ENCODE measurements around the gene DNAAF2.
"Not testable (repeated sequence)": the region's sequence is repeated elsewhere in the genome, so short reads cannot be mapped to it uniquely, and the experiment has no call there.

DNAAF2 gene

GRCh38 chr14:49585803-49586672 lies 49.0 kb downstream of the DNAAF2 start, which contains the start of gene RPS29:
Gene RPS29 (minus strand): TSS chr14:49586380. CDS start chr14:49586346, 34 bp downstream.
- DNase-seq (ENCODE audit: low read depth in 1 of 2, low spot score in 1 of 2) = peak; percentile 96 to 99
- TF ChIP-seq GABPA (IDR thresholded peaks at IDR 0.05; ENCODE audit: low read depth) = no peak
- no peak for TF ChIP-seq SPI1 (IDR thresholded peaks at IDR 0.05; ENCODE audit: borderline replicate concordance, low read depth)
- TF ChIP-seq POLR2AphosphoS5 (IDR thresholded peaks at IDR 0.05; ENCODE audit: low read depth) = peak; percentile 97
- peak; percentile 77 for TF ChIP-seq REST (IDR thresholded peaks at IDR 0.05; ENCODE audit: insufficient replicate concordance, low read depth)
- H3K27me3 ChIP-seq (ENCODE audit: insufficient read depth, poor library complexity, severe bottlenecking) = no peaks in the 10 kb centered on the region
- H3K27ac ChIP-seq (replicated peaks) = peak within 1 kb of the TSS; percentile 93
- peak within 1 kb of the TSS; percentile 72 for H3K4me3 ChIP-seq (replicated peaks; ENCODE audit: insufficient read depth, low read length)

GRCh38 chr14:49584981-49585640 lies 49.9 kb downstream of the DNAAF2 start:
- not testable (repeated sequence) for DNase-seq (ENCODE audit: low read depth in 1 of 2, low spot score in 1 of 2); H3K27me3 ChIP-seq (ENCODE audit: insufficient read depth, poor library complexity, severe bottlenecking)
- peak overlapping the region; percentile 93 for H3K27ac ChIP-seq (replicated peaks)
- peak overlapping the region; percentile 72 for H3K4me3 ChIP-seq (replicated peaks; ENCODE audit: insufficient read depth, low read length)

- H3K27ac ChIP-seq (replicated peaks) = peak overlapping the region; percentile 93
- peak overlapping the region; percentile 72 for H3K4me3 ChIP-seq (replicated peaks; ENCODE audit: insufficient read depth, low read length)
- TF ChIP-seq REST (IDR thresholded peaks at IDR 0.05; ENCODE audit: insufficient replicate concordance, low read depth) (peak; percentile 2), CTCF (IDR thresholded peaks at IDR 0.05; ENCODE audit: insufficient read depth, low read length) (no peak), GABPA (IDR thresholded peaks at IDR 0.05; ENCODE audit: low read depth) (no peak), POLR2AphosphoS5 (IDR thresholded peaks at IDR 0.05; ENCODE audit: low read depth) (peak; percentile 63), SPI1 (IDR thresholded peaks at IDR 0.05; ENCODE audit: borderline replicate concordance, low read depth) (no peak)
- no peak for DNase-seq (ENCODE audit: low read depth in 1 of 2, low spot score in 1 of 2)
- H3K27me3 ChIP-seq (ENCODE audit: insufficient read depth, poor library complexity, severe bottlenecking) = no peaks in the 10 kb centered on the region
Measured at GRCh38 chr14:49584058-49584457, 51.0 kb downstream of the DNAAF2 start.

GRCh38 chr14:49583629-49584028 lies 51.4 kb downstream of the DNAAF2 start:
- no peak for DNase-seq (ENCODE audit: low read depth in 1 of 2, low spot score in 1 of 2)
- Histone ChIP-seq H3K27ac (replicated peaks) (peak overlapping the region; percentile 93; the same call in 1 of the 2 replicates), H3K27me3 (ENCODE audit: insufficient read depth, poor library complexity, severe bottlenecking) (no peaks in the 10 kb centered on the region), H3K4me3 (replicated peaks; ENCODE audit: insufficient read depth, low read length) (peak overlapping the region; percentile 72)
- TF ChIP-seq REST (IDR thresholded peaks at IDR 0.05; ENCODE audit: insufficient replicate concordance, low read depth) (peak; percentile 8), GABPA (IDR thresholded peaks at IDR 0.05; ENCODE audit: low read depth) (no peak)

All from HL-60 (cell line).